Calu3 (cell line): ENCODE results near the gene PTRH2. TPM values are rescaled to one million over a fixed set of nuclear protein-coding genes. Genes with fewer than 3 reads are reported as not detected.
"Not testable (repeated sequence)": the region's sequence is repeated elsewhere in the genome, so short reads cannot be mapped to it uniquely, and the experiment has no call there.

Experiments used
- Bru-seq: library from RNA; stranded (reverse); fragments of 400-500 nt; gene quantifications from one replicate; lab custom pipeline; 2021; lab: Mats Ljungman, UMichigan
- BruChase-seq, 2 experiments: library from RNA; stranded (reverse); fragments of 400-500 nt; gene quantifications; one replicate each; lab custom pipeline; 2021; lab: Mats Ljungman, UMichigan
- BruUV-seq: library from RNA; stranded (reverse); fragments of 400-500 nt; replicated peaks from 2 replicates; lab custom pipeline; 2021; lab: Mats Ljungman, UMichigan
- CTCF ChIA-PET: fragments of 300-600 bp; sonication (Branson Sonifier 250); formaldehyde crosslinking; loops from one replicate; lab custom pipeline; 2022; ENCODE audit warnings: antibody characterized with exemption; lab: Charles Lee
- DNase-seq: peaks from one replicate; pipeline ENCODE4 v3.0.0; 2022
- H3K27ac Mint-ChIP-seq: one replicate; pipeline ENCODE4 v1.8.0; 2022; ENCODE audit warnings: mixed read lengths; ENCODE audit not compliant: unreplicated experiment
- H3K27me3 Mint-ChIP-seq: one replicate; pipeline ENCODE4 v1.8.0; 2022; ENCODE audit warnings: mixed read lengths; ENCODE audit not compliant: unreplicated experiment
- H3K36me3 Mint-ChIP-seq: one replicate; pipeline ENCODE4 v1.8.0; 2022; ENCODE audit warnings: mild to moderate bottlenecking, moderate library complexity, mixed read lengths; ENCODE audit not compliant: insufficient read depth, unreplicated experiment
- H3K4me1 Mint-ChIP-seq: one replicate; pipeline ENCODE4 v1.8.0; 2022; ENCODE audit warnings: mild to moderate bottlenecking, low read depth, mixed read lengths; ENCODE audit not compliant: unreplicated experiment
- H3K4me3 Mint-ChIP-seq: one replicate; pipeline ENCODE4 v1.8.0; 2022; ENCODE audit warnings: mild to moderate bottlenecking, low read depth, moderate library complexity, mixed read lengths; ENCODE audit not compliant: unreplicated experiment
- H3K9me3 Mint-ChIP-seq: one replicate; pipeline ENCODE4 v1.8.0; 2022; ENCODE audit warnings: low read depth, mixed read lengths; ENCODE audit not compliant: unreplicated experiment
- CTCF ChIP-seq: fragments of 200-600 bp; IDR thresholded peaks from one replicate; pipeline ENCODE4 v1.8.0; 2022; ENCODE audit warnings: antibody characterized with exemption; ENCODE audit not compliant: unreplicated experiment
- intact Hi-C: fragments of 100-400 bp; cut with micrococcal nuclease; formaldehyde crosslinking; loops from one replicate; pipeline ENCODE4 v1.10.0; 2022; ENCODE audit not compliant: unreplicated experiment
- long read RNA-seq: library from polyadenylated mRNA; stranded (forward); transcript quantifications from one replicate; pipeline ENCODE4 v2.0.0, GENCODE V29; 2022
- total RNA-seq: library from RNA; stranded (reverse); gene quantifications from 2 replicates; pipeline ENCODE4 v1.2.3, GENCODE V29; 2022

PTRH2 gene
- total RNA-seq = 29.8 and 32.3 TPM in 2 replicates
- Bru-seq, nascent RNA = percentile 95 among the genes with signal in this experiment
- BruChase-seq, experiment 1, labeled RNA remaining after a 6-hour chase = percentile 90 among the genes with signal in this experiment
- BruChase-seq, experiment 2, labeled RNA remaining after a 2-hour chase = percentile 93 among the genes with signal in this experiment
- long read RNA-seq, full-length matches to known transcripts = 70 of 100 reads
- long read RNA-seq, partial matches to known transcripts = 2 of 100 reads
- long read RNA-seq, other reads (novel, unspliced or antisense) = 28 of 100 reads

- peak; percentile 93 for DNase-seq
- Mint-ChIP-seq H3K4me3 (peak within 1 kb of the TSS; percentile 85), H3K27me3 (no peaks in the 10 kb centered on the region), H3K9me3 (no peaks in the 10 kb centered on the region), H3K4me1 (peaks cover 24% of the 10 kb centered on the region), H3K36me3 (peaks cover 68% of the 10 kb centered on the region), H3K27ac (peak within 1 kb of the TSS; percentile 99)
- intact Hi-C loops = no loop called here
- no TSS peak for BruUV-seq
- CTCF ChIA-PET = no interaction called here
- TF ChIP-seq CTCF = no peak
Observed at GRCh38 chr17:59707149-59707970, at the start of gene PTRH2, which contains the start of gene VMP1. Gene PTRH2 (minus strand): TSS chr17:59707430. CDS start chr17:59697978, 9,452 bp downstream. Gene VMP1 (plus strand): TSS chr17:59707654. CDS start chr17:59731447, 23,793 bp downstream.

DNA sequence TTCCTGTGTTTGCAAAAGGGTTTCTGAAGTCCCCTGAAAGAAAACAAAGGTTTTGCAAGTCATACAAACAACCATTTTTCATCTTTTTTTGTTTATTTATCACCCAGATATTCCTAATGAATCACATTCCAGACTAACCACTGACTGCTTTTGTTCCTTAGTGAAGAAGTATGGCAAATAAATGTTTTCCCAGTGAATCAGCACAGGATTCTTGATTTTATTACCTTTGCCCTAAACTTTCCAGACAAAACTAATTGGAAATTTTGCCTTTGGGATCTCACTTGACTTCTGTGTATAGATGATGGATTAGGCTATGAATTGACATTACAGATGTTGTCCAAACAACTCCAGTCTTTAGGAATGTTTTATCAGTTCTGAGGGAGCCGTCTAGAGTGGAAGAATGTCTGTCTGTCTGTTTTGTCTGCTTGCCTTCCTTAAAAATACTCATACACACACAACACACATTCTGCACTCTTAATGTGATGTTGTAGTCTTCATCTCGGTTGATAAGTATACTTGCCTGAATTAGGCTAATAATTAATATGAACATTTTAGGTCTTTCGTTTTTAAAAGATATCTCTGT lies 49.1 kb upstream of the PTRH2 start:
- intact Hi-C loops = loop anchor here (1.0 kb wide), 1 partner anchor 30 kb away; no protein-coding TSS in a partner anchor
- no peak for TF ChIP-seq CTCF
- CTCF ChIA-PET = interaction anchor here (0.9 kb wide), 1 partner anchor 29 kb away, joined by 4 read pairs; no protein-coding TSS in a partner anchor
- H3K4me1 Mint-ChIP-seq = peaks cover 18% of the 10 kb centered on the region
- no peaks in the 10 kb centered on the region for H3K9me3 Mint-ChIP-seq
- H3K36me3 Mint-ChIP-seq = peaks cover 38% of the 10 kb centered on the region
- peak overlapping the region; percentile 14 for H3K4me3 Mint-ChIP-seq
- H3K27ac Mint-ChIP-seq = peak overlapping the region; percentile 96
- BruUV-seq = no TSS peak
- DNase-seq = no peak
- no peaks in the 10 kb centered on the region for H3K27me3 Mint-ChIP-seq

DNA sequence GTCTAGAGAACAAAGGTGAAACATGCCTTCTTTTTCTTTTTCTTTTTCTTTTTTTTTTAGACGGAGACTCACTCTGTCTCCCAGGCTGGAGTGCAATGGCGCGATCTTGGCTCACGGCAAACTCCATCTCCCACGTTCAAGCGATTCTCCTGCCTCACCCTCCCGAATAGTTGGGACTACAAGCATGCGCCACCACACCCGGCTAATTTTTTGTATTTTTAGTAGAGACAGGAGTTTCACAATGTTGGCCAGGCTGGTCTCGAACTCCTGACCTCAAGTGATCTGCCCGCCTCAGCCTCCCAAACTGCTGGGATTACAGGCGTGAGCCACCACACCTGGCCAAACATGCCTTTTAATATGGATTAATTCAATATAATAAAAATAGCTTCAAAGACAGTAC lies 47.8 kb upstream of the PTRH2 start:
- CTCF ChIA-PET = interaction anchor here (0.7 to 3.1 kb wide), 5 partner anchors 29 to 104 kb away, joined by 4 to 13 read pairs (median 6); no protein-coding TSS in a partner anchor
- intact Hi-C loops, DNase-seq, H3K27me3 Mint-ChIP-seq, H3K9me3 Mint-ChIP-seq: not testable (repeated sequence)
- Mint-ChIP-seq H3K4me3 (peak overlapping the region; percentile 43), H3K4me1 (peaks cover 17% of the 10 kb centered on the region), H3K27ac (peak overlapping the region; percentile 96), H3K36me3 (peaks cover 32% of the 10 kb centered on the region)
- TSS peak; percentile 72 for BruUV-seq

- no TSS peak for BruUV-seq
- DNase-seq = peak; percentile 21
- H3K9me3 Mint-ChIP-seq = no peaks in the 10 kb centered on the region
- intact Hi-C loops = no loop called here
- H3K36me3 Mint-ChIP-seq = peaks cover 28% of the 10 kb centered on the region
- H3K27me3 Mint-ChIP-seq = no peaks in the 10 kb centered on the region
- peak overlapping the region; percentile 43 for H3K4me3 Mint-ChIP-seq
- peaks cover 17% of the 10 kb centered on the region for H3K4me1 Mint-ChIP-seq
- TF ChIP-seq CTCF = no peak
- peak overlapping the region; percentile 96 for H3K27ac Mint-ChIP-seq
- CTCF ChIA-PET = interaction anchor here (1.2 to 3.1 kb wide), 8 partner anchors 71 to 105 kb away, joined by 3 to 13 read pairs (median 6); no protein-coding TSS in a partner anchor
Observed at GRCh38 chr17:59754552-59754951, 47.3 kb upstream of the PTRH2 start.
